ENCODE measurements around the gene CEMIP. TPM values are rescaled to one million over a fixed set of nuclear protein-coding genes. Genes with fewer than 3 reads are reported as not detected.
A peak's percentile ranks its signal among the peaks of the same experiment; 100 is the strongest.

Gene CEMIP
- total RNA-seq, 6 experiments from 2014 or later, result 5.8 to 53.2 (median 48.3) TPM

DNA sequence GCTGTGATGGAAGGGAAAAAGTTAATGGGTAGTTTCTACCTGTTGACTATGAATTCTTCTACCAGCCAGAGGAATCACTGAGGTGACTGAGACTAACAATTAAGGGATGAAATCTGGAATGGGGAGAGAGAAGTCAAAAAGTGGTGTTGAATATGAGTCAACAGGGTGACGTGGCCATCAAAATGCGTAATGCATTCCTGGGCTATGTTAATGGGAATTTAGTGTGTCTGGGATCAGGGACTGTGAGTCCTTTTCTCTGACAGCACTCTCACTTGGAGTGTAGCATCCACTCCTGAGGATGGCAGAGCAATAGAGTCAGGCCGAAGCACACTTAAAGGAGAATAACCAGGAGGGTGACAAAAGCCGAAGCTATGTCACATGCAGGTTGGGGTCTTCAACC is 150.1 kb downstream of the CEMIP start:
- Mint-ChIP-seq H3K4me1 (ENCODE audit: low read depth) (peaks cover 33% of the 10 kb centered on the region), H3K9me3 (peaks cover 5% of the 10 kb centered on the region), H3K36me3 (ENCODE audit: low read depth) (peaks cover 27% of the 10 kb centered on the region), H3K4me3 (peak overlapping the region; percentile 47), H3K27me3 (ENCODE audit: insufficient read depth) (peaks cover 20% of the 10 kb centered on the region), H3K27ac (peak overlapping the region; percentile 72)
- TF ChIP-seq, protein P1, sequence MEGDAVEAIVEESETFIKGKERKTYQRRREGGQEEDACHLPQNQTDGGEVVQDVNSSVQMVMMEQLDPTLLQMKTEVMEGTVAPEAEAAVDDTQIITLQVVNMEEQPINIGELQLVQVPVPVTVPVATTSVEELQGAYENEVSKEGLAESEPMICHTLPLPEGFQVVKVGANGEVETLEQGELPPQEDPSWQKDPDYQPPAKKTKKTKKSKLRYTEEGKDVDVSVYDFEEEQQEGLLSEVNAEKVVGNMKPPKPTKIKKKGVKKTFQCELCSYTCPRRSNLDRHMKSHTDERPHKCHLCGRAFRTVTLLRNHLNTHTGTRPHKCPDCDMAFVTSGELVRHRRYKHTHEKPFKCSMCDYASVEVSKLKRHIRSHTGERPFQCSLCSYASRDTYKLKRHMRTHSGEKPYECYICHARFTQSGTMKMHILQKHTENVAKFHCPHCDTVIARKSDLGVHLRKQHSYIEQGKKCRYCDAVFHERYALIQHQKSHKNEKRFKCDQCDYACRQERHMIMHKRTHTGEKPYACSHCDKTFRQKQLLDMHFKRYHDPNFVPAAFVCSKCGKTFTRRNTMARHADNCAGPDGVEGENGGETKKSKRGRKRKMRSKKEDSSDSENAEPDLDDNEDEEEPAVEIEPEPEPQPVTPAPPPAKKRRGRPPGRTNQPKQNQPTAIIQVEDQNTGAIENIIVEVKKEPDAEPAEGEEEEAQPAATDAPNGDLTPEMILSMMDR (IDR thresholded peaks at IDR 0.05), result no peak
- peak; percentile 89 for DNase-seq

DNA sequence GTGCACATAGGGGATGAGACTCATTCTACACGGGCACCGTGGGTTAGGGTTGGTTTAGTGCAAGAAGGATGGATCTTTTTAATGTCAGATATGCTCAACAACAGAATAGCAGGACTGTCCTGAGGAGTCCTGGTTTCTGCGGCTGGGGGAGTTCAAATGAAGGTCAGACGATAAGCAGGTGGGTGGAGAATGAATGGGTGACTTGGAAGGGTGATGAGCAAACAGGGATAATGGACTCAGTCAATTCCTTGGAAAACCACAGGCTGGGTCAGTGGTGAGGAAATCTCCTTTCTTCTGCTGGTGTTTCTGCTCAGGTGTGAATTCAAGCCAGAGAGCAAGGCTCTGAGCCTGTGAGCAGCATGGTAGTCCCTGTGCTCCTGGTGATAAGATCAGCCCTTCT is 150.5 kb downstream of the CEMIP start:
- Mint-ChIP-seq H3K36me3 (ENCODE audit: low read depth) (peaks cover 27% of the 10 kb centered on the region), H3K4me1 (ENCODE audit: low read depth) (peaks cover 38% of the 10 kb centered on the region), H3K4me3 (peak overlapping the region; percentile 47; the same call in 1 of the 2 replicates), H3K27ac (peak overlapping the region; percentile 72), H3K27me3 (ENCODE audit: insufficient read depth) (peaks cover 20% of the 10 kb centered on the region), H3K9me3 (peaks cover 5% of the 10 kb centered on the region)
- peak; percentile 12 for DNase-seq
- TF ChIP-seq, protein P1 (IDR thresholded peaks at IDR 0.05), result no peak

DNA sequence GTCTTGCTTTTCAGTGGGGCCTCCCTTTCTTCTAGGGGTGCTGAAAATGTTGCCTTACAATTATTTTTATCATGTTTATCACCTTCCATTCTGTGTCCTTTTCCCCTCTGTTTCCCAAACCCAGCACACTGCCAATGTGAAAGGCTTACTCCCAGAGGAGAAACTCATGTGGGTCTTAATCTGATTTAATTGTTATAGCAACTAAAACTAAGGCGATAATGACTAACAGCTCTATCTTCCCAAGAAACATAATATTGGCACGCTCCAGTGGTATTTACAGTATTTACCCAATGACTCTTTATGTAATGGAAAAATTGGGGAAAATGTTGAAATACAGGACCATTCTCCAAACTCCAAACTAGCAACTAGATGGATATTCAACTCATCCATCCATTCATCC is 152.0 kb downstream of the CEMIP start:
- Mint-ChIP-seq H3K27me3 (ENCODE audit: insufficient read depth) (peaks cover 15% of the 10 kb centered on the region), H3K4me3 (no peak overlapping the region), H3K36me3 (ENCODE audit: low read depth) (peaks cover 28% of the 10 kb centered on the region), H3K9me3 (peaks cover 5% of the 10 kb centered on the region), H3K4me1 (ENCODE audit: low read depth) (peaks cover 48% of the 10 kb centered on the region), H3K27ac (no peak overlapping the region)
- TF ChIP-seq, protein P1 (IDR thresholded peaks at IDR 0.05), result no peak
- no peak for DNase-seq

DNA sequence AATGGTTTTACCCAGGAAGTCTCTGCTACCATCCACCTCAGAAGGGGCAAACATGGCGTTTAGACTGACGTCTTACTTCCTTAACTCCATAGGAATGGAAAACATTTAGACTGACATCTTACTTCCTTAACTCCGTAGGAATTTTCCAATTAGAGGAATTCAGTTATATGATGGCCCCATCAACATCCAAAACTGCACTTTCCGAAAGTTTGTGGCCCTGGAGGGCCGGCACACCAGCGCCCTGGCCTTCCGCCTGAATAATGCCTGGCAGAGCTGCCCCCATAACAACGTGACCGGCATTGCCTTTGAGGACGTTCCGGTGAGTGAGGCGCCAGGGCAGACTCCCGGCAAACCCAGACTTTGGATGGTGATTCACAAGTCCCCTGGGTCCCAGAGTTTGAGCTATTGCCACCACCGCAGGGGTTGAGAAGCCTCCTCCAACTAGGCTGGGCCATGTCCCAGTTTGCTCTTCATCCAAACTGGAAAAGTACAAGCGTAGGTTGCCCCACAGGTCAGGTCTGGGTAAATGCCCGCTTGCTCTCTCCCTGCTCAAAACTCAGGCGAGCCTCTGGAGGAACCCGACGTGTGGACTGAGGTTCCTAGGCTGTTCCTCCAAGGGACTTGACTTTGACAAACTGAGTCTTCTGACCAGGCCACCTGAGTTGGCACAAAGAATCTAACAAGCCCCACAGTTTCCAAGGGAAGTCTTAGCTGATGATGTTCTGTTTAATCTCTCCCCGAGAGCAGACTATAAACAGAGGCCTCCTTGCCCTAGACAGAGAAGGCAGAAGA is 152.7 kb downstream of the CEMIP start:
- no peak overlapping the region for H3K4me3 Mint-ChIP-seq
- peaks cover 5% of the 10 kb centered on the region for H3K9me3 Mint-ChIP-seq
- peaks cover 13% of the 10 kb centered on the region for H3K27me3 Mint-ChIP-seq (ENCODE audit: insufficient read depth)
- no peak for DNase-seq
- peaks cover 48% of the 10 kb centered on the region for H3K4me1 Mint-ChIP-seq (ENCODE audit: low read depth)
- no peak overlapping the region for H3K27ac Mint-ChIP-seq
- TF ChIP-seq, protein P1 (IDR thresholded peaks at IDR 0.05), result no peak
- H3K36me3 Mint-ChIP-seq (ENCODE audit: low read depth), result peaks cover 34% of the 10 kb centered on the region

DNA sequence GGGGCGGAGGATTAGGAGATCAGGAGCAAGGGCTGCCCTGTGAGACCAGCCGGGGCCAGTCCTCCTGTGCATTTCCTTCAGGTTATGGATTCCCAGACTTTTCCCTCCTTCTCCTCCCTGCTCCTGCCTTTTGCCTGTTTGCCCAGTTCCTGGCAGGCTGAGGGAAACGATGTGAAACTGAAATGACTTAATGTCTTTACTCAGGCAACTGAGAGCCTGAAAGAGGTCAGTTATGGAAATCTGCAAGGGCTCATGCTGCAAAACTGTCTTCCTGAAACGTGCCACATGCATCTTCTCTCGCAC is 153.3 kb downstream of the CEMIP start:
- H3K27ac Mint-ChIP-seq, result no peak overlapping the region

More for the DNA sequence above, 153.3 kb downstream of the CEMIP start:
- DNase-seq, result no peak
- Mint-ChIP-seq H3K4me1 (ENCODE audit: low read depth) (peaks cover 48% of the 10 kb centered on the region), H3K36me3 (ENCODE audit: low read depth) (peaks cover 31% of the 10 kb centered on the region), H3K4me3 (no peak overlapping the region), H3K9me3 (peaks cover 5% of the 10 kb centered on the region), H3K27me3 (ENCODE audit: insufficient read depth) (peaks cover 9% of the 10 kb centered on the region)
- TF ChIP-seq, protein P1 (IDR thresholded peaks at IDR 0.05), result no peak

Measured in HFFc6 (cell line).